SK-N-SH (cell line): ENCODE results near the gene FEM1C. TPM values are rescaled to one million over a fixed set of nuclear protein-coding genes. Genes with fewer than 3 reads are reported as not detected.

Experiments used
- CTCF ChIA-PET: fragments of 300-600, 350-600 bp; formaldehyde crosslinking; extraction: SDS; loops from one replicate; lab custom pipeline; 2021; lab: Yijun Ruan, JAX
- POLR2A ChIA-PET: fragments of 350-600 bp; sonication (Branson Sonifier 250); formaldehyde crosslinking; extraction: SDS; loops from one replicate; lab custom pipeline; 2020; ENCODE audit warnings: antibody characterized with exemption, inconsistent platforms; lab: Yijun Ruan, JAX
- DNase-seq: peaks from one replicate; pipeline ENCODE4 v3.0.0; 2012
- H2AFZ ChIP-seq: fragments of 200-600 bp; sonication (generic); 2 replicates; pipeline ENCODE4 v1.8.1; 2016; ENCODE audit warnings: antibody characterized with exemption, mild to moderate bottlenecking, low read depth
- H3F3A ChIP-seq: fragments of 200-600 bp; sonication (generic); replicated peaks from 2 replicates; pipeline ENCODE3; 2016; ENCODE audit warnings: antibody characterized with exemption, mild to moderate bottlenecking; ENCODE audit not compliant: insufficient read depth
- H3K27ac ChIP-seq, 2 experiments: fragments of 200-500 bp in 1 of 2; fragments of 200-600 bp in 1 of 2; sonication (Bioruptor generic) in 1 of 2; sonication (generic), shearing (Covaris generic) in 1 of 2; 2 replicates each; pipeline versions ENCODE4 v1.5.1 to v1.6.1; 2014 to 2016; ENCODE audit warnings: low read depth in 2 of 2, inconsistent platforms in 1 of 2, low read length in 1 of 2, mild to moderate bottlenecking in 1 of 2, mixed read lengths in 1 of 2
- H3K27me3 ChIP-seq: fragments of 200-600 bp; sonication (generic), shearing (Covaris generic); 2 replicates; pipeline ENCODE4 v1.6.1; 2016; ENCODE audit warnings: mixed run types; ENCODE audit not compliant: insufficient read depth
- H3K36me3 ChIP-seq, 2 experiments: fragments of 200-500 bp in 1 of 2; fragments of 200-600 bp in 1 of 2; sonication (Bioruptor generic) in 1 of 2; sonication (generic) in 1 of 2; replicated peaks in 1 of 2; 2 replicates each; pipeline versions ENCODE3 to v1.5.1; 2014 to 2016; ENCODE audit warnings: low read length in 1 of 2, mild to moderate bottlenecking in 1 of 2; ENCODE audit not compliant: insufficient read depth in 2 of 2, control insufficient read depth in 1 of 2
- H3K4me1 ChIP-seq, 2 experiments: fragments of 200-500 bp in 1 of 2; fragments of 200-600 bp in 1 of 2; sonication (Bioruptor generic) in 1 of 2; sonication (generic), shearing (Covaris generic) in 1 of 2; 2 replicates each; pipeline versions ENCODE4 v1.5.1 to v1.6.1; 2014 to 2016; ENCODE audit warnings: low read depth in 1 of 2, low read length in 1 of 2, mixed run types in 1 of 2; ENCODE audit not compliant: insufficient read depth in 2 of 2, control insufficient read depth in 1 of 2
- H3K4me2 ChIP-seq: fragments of 200-600 bp; sonication (generic), shearing (Covaris generic); 2 replicates; pipeline ENCODE4 v1.6.1; 2017; ENCODE audit warnings: mixed run types
- H3K4me3 ChIP-seq, 2 experiments: fragments of 200-500 bp in 1 of 2; fragments of 200-600 bp in 1 of 2; sonication (Bioruptor generic) in 1 of 2; sonication (generic), shearing (Covaris generic) in 1 of 2; 2 replicates each; pipeline versions ENCODE4 v1.5.1 to v1.8.1; 2014 to 2016; ENCODE audit warnings: low read depth in 2 of 2, inconsistent platforms in 1 of 2, low read length in 1 of 2, mild to moderate bottlenecking in 1 of 2, mixed read lengths in 1 of 2, moderate library complexity in 1 of 2
- H3K79me2 ChIP-seq: fragments of 200-600 bp; sonication (generic); 2 replicates; pipeline ENCODE4 v1.8.1; 2017; ENCODE audit warnings: mild to moderate bottlenecking; ENCODE audit not compliant: insufficient read depth
- H3K9ac ChIP-seq: fragments of 200-600 bp; sonication (generic); 2 replicates; pipeline ENCODE4 v1.6.1; 2017; ENCODE audit warnings: mixed run types
- H3K9me2 ChIP-seq: fragments of 200-600 bp; sonication (generic); 2 replicates; pipeline ENCODE4 v1.6.1; 2017; ENCODE audit warnings: mixed run types
- H3K9me3 ChIP-seq: fragments of 200-600 bp; sonication (generic); 2 replicates; pipeline ENCODE4 v1.6.1; 2017; ENCODE audit warnings: mixed run types, mild to moderate bottlenecking, moderate library complexity
- H4K20me1 ChIP-seq: fragments of 200-600 bp; sonication (generic); 2 replicates; pipeline ENCODE4 v1.6.1; 2017; ENCODE audit warnings: mild to moderate bottlenecking, mixed run types; ENCODE audit not compliant: insufficient read depth
- ELF1 ChIP-seq: IDR thresholded peaks from 2 replicates; pipeline ENCODE4 v1.4.0; 2012
- EP300 ChIP-seq, 2 experiments: IDR thresholded peaks; 2 replicates each; pipeline versions ENCODE4 v1.4.0 to v1.6.1; 2012; ENCODE audit warnings: borderline replicate concordance in 1 of 2, low read depth in 1 of 2, low read length in 1 of 2
- EZH2phosphoT487 ChIP-seq: fragments of 200-600 bp; sonication (generic); IDR thresholded peaks from 2 replicates; pipeline ENCODE4 v1.6.1; 2017; ENCODE audit warnings: low read depth, mixed run types, mild to moderate bottlenecking, antibody characterized with exemption, moderate library complexity, borderline replicate concordance
- FOXJ3 ChIP-seq: sonication (generic); formaldehyde crosslinking; IDR thresholded peaks from 2 replicates; pipeline ENCODE4 v1.5.1; 2020; ENCODE audit warnings: mild to moderate bottlenecking, missing genetic modification reagents
- FOXM1 ChIP-seq: IDR thresholded peaks from 2 replicates; pipeline ENCODE4 v1.4.0; 2012; ENCODE audit warnings: low read depth, mild to moderate bottlenecking
- GABPA ChIP-seq: IDR thresholded peaks from 2 replicates; pipeline ENCODE4 v1.4.0; 2012; ENCODE audit warnings: low read depth, mild to moderate bottlenecking
- GATA2 ChIP-seq: sonication (generic); formaldehyde crosslinking; IDR thresholded peaks from 2 replicates; pipeline ENCODE4 v1.5.0; 2020; ENCODE audit warnings: mild to moderate bottlenecking, missing genetic modification reagents
- JUND ChIP-seq: IDR thresholded peaks from 2 replicates; pipeline ENCODE4 v1.4.0; 2012
- MEF2A ChIP-seq: IDR thresholded peaks from 2 replicates; pipeline ENCODE4 v1.4.0; 2012; ENCODE audit warnings: low read depth, borderline replicate concordance
- MXI1 ChIP-seq: IDR thresholded peaks from 2 replicates; pipeline ENCODE4 v1.6.1; 2012; ENCODE audit warnings: mild to moderate bottlenecking, low read depth, low read length, improper control_type of control experiment
- POLR2AphosphoS5 ChIP-seq: IDR thresholded peaks from 2 replicates; pipeline ENCODE4 v1.6.1; 2012; ENCODE audit warnings: low read depth, low read length
- RFX5 ChIP-seq: IDR thresholded peaks from 2 replicates; pipeline ENCODE4 v1.6.1; 2012; ENCODE audit warnings: mild to moderate bottlenecking, improper control_type of control experiment, low read length
- RXRA ChIP-seq: IDR thresholded peaks from 2 replicates; pipeline ENCODE4 v1.4.0; 2012; ENCODE audit warnings: low read depth, mild to moderate bottlenecking, borderline replicate concordance
- TAF1 ChIP-seq: IDR thresholded peaks from 2 replicates; pipeline ENCODE4 v1.6.1; 2012; ENCODE audit warnings: low read depth, mild to moderate bottlenecking, low read length, moderate library complexity, borderline replicate concordance
- YY1 ChIP-seq: IDR thresholded peaks from 2 replicates; pipeline ENCODE4 v1.4.0; 2012; ENCODE audit warnings: low read depth, mild to moderate bottlenecking
- polyA plus RNA-seq, 3 experiments: library from polyadenylated mRNA; depleted of rRNA; stranded (reverse); fragments of >200 nt; gene quantifications; 2 replicates each; pipeline ENCODE4 v1.2.3, GENCODE V29; 2012
- TF ChIP-seq, protein P1 (sequence below): fragments of 200-600 bp; sonication (generic); IDR thresholded peaks from 2 replicates; pipeline ENCODE4 v1.6.1; 2017; ENCODE audit warnings: antibody characterized with exemption, mild to moderate bottlenecking, moderate library complexity
- TF ChIP-seq, protein P2 (sequence below): IDR thresholded peaks from 2 replicates; pipeline ENCODE4 v1.4.0; 2012; ENCODE audit warnings: low read depth, borderline replicate concordance
- TF ChIP-seq, protein P3 (sequence below): IDR thresholded peaks from 2 replicates; pipeline ENCODE4; 2012
- TF ChIP-seq, protein P4 (sequence below): fragments of 150-350 bp; IDR thresholded peaks from 2 replicates; pipeline ENCODE4 v1.6.1; 2017; ENCODE audit warnings: antibody characterized with exemption, low read length, low read depth, borderline replicate concordance

Gene FEM1C
- polyA plus RNA-seq, 1 of the 3 experiments (the other 2 are of a cell fraction), result 2.8 TPM

DNA sequence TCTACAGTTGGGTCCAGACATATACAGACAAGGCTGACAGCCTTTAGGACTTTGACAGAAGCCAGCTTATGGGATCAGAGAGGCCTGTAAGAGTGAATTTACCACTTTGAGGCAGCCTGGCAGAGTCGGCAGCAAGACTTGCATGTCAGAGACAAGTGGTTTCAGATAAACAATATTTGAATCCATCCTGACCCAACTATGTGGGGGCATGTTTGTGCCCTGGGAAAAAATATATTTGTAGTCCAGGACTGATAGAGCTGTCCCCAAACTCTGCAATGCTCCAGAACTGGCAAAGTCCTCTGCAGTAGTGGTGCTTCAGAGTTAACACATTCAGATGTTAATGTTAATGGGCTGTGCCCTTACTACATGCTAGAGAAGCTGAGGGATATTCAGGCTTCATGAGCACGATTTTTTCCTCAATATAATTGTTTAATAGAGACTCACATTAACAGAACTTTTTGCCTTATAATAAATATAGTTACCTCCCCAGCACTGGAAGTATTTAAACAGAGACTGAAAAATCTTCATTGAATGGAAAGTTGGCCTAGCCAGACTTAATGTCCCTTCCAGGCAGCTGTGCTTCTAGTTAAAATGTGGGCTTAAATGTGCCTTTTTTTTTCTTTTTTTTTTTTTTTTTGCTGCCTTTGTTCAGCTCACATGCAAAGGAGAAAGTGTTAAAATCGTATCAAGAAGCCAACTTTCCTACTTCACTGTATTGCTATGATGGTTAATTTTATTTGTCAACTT is 42.9 kb downstream of the FEM1C start (continued):
- TF ChIP-seq, protein P1, sequence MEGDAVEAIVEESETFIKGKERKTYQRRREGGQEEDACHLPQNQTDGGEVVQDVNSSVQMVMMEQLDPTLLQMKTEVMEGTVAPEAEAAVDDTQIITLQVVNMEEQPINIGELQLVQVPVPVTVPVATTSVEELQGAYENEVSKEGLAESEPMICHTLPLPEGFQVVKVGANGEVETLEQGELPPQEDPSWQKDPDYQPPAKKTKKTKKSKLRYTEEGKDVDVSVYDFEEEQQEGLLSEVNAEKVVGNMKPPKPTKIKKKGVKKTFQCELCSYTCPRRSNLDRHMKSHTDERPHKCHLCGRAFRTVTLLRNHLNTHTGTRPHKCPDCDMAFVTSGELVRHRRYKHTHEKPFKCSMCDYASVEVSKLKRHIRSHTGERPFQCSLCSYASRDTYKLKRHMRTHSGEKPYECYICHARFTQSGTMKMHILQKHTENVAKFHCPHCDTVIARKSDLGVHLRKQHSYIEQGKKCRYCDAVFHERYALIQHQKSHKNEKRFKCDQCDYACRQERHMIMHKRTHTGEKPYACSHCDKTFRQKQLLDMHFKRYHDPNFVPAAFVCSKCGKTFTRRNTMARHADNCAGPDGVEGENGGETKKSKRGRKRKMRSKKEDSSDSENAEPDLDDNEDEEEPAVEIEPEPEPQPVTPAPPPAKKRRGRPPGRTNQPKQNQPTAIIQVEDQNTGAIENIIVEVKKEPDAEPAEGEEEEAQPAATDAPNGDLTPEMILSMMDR, result no peak
- no peak for TF ChIP-seq ELF1
- no peak for TF ChIP-seq YY1

DNA sequence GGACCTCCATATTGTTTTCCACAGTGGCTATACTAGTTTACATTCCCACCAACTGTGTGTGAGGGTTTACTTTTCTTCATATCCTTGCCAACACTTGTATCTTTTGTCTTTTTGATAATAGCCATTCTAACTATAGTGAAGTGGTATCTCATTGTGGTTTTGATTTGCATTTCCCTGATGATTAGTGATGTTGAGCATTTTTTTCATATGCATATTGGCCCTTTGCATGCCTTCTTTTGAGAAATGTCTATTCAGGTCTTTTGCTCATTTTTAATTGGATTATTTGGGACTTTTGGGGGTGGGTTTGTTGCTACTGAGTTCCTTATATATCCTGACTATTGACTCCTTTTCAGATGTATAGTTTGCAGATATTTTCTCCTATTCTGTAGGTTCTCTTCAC is 44.4 kb downstream of the FEM1C start:
- ChIA-PET POLR2A (no interaction called here), CTCF (no interaction called here)
- Histone ChIP-seq H2AFZ (no peak overlapping the region), H4K20me1 (no peaks in the 10 kb centered on the region), H3K27me3 (no peaks in the 10 kb centered on the region), H3K4me3 (no peak overlapping the region), H3K9me2 (no peaks in the 10 kb centered on the region), H3K9ac (no peak overlapping the region), H3F3A (no peaks in the 10 kb centered on the region), H3K4me2 (no peak overlapping the region), H3K4me1 (no peaks in the 10 kb centered on the region; a peak in 1 of 4 replicates), H3K79me2 (no peaks in the 10 kb centered on the region), H3K27ac (no peak overlapping the region), H3K9me3 (no peaks in the 10 kb centered on the region), H3K36me3 (no peaks in the 10 kb centered on the region)
- DNase-seq, result no peak
- TF ChIP-seq TAF1 (no peak), RXRA (no peak), GATA2 (CRISPR knock-in tag) (no peak), FOXM1 (no peak), JUND (no peak), EZH2phosphoT487 (no peak), RFX5 (no peak), MXI1 (no peak), MEF2A (no peak), POLR2AphosphoS5 (no peak), FOXJ3 (CRISPR knock-in tag) (no peak), GABPA (no peak), EP300 (IDR thresholded peaks at IDR 0.05; ENCODE audit: borderline replicate concordance in 1 of 2, low read depth in 1 of 2, low read length in 1 of 2) (no peak)
- TF ChIP-seq, protein P2, sequence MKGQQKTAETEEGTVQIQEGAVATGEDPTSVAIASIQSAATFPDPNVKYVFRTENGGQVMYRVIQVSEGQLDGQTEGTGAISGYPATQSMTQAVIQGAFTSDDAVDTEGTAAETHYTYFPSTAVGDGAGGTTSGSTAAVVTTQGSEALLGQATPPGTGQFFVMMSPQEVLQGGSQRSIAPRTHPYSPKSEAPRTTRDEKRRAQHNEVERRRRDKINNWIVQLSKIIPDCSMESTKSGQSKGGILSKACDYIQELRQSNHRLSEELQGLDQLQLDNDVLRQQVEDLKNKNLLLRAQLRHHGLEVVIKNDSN, result no peak
- TF ChIP-seq, protein P3, sequence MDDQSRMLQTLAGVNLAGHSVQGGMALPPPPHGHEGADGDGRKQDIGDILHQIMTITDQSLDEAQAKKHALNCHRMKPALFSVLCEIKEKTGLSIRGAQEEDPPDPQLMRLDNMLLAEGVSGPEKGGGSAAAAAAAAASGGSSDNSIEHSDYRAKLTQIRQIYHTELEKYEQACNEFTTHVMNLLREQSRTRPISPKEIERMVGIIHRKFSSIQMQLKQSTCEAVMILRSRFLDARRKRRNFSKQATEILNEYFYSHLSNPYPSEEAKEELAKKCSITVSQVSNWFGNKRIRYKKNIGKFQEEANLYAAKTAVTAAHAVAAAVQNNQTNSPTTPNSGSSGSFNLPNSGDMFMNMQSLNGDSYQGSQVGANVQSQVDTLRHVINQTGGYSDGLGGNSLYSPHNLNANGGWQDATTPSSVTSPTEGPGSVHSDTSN, result no peak
- TF ChIP-seq, protein P4, sequence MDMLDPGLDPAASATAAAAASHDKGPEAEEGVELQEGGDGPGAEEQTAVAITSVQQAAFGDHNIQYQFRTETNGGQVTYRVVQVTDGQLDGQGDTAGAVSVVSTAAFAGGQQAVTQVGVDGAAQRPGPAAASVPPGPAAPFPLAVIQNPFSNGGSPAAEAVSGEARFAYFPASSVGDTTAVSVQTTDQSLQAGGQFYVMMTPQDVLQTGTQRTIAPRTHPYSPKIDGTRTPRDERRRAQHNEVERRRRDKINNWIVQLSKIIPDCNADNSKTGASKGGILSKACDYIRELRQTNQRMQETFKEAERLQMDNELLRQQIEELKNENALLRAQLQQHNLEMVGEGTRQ, result no peak
